ENCODE measurements around the gene ZNF366. TPM values are rescaled to one million over a fixed set of nuclear protein-coding genes. Genes with fewer than 3 reads are reported as not detected.
A peak's percentile ranks its signal among the peaks of the same experiment; 100 is the strongest.

The ZNF366 gene
- total RNA-seq, 1 donor from 2014 or later = not detected

DNA sequence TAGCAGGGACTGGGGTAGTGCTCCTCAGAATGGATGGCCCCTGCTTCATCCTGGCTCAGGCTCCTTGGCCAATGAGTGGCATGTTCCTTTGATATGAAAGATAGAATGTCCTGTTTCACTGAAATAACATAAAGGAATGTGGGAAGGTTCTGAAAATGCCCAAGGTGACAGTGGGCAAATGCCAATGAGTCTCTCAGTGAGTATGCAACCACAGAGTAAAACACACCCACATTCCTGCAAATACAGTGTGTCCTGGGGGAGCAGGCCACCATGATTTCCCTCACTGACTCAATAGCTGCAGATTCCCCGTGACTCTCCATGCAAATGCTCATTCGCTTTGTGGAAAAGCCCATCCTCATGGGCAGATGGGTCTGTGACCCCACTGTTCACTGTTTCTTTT, 36.4 kb downstream of the ZNF366 start:
- no peak for DNase-seq (ENCODE audit: low spot score)
- TF ChIP-seq, protein P1, sequence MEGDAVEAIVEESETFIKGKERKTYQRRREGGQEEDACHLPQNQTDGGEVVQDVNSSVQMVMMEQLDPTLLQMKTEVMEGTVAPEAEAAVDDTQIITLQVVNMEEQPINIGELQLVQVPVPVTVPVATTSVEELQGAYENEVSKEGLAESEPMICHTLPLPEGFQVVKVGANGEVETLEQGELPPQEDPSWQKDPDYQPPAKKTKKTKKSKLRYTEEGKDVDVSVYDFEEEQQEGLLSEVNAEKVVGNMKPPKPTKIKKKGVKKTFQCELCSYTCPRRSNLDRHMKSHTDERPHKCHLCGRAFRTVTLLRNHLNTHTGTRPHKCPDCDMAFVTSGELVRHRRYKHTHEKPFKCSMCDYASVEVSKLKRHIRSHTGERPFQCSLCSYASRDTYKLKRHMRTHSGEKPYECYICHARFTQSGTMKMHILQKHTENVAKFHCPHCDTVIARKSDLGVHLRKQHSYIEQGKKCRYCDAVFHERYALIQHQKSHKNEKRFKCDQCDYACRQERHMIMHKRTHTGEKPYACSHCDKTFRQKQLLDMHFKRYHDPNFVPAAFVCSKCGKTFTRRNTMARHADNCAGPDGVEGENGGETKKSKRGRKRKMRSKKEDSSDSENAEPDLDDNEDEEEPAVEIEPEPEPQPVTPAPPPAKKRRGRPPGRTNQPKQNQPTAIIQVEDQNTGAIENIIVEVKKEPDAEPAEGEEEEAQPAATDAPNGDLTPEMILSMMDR (IDR thresholded peaks at IDR 0.05) = no peak
- H3K36me3 Mint-ChIP-seq (ENCODE audit: low read depth) = no peaks in the 10 kb centered on the region
- peak overlapping the region; percentile 52 for H3K27ac Mint-ChIP-seq (ENCODE audit: unreplicated experiment)
- no peaks in the 10 kb centered on the region for H3K27me3 Mint-ChIP-seq (ENCODE audit: low read depth)
- peaks cover 79% of the 10 kb centered on the region for H3K4me1 Mint-ChIP-seq (ENCODE audit: low read depth)
- H3K4me3 Mint-ChIP-seq (ENCODE audit: unreplicated experiment) = no peak overlapping the region
- peaks cover 3% of the 10 kb centered on the region for H3K9me3 Mint-ChIP-seq (ENCODE audit: low read depth)

DNA sequence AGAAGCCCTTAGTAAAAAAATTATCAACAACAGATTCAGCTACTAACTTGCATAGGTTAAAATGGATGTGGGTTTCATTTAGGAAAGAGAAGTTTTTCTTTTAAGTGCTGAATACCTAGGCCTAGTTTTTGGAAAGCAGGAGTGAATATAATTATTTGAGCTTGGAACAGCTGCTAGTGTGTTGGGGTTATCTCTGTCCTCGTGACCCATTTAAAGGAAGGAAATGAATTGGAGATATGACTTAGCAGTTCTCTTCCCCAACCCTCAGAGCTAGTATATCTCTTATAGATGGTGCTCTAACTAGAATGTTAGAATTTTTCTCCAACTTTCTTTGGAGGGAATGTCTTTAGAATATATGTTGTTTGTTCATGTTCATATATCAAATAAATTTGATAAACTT, 38.6 kb downstream of the ZNF366 start:
- Mint-ChIP-seq H3K4me3 (ENCODE audit: unreplicated experiment) (no peak overlapping the region), H3K36me3 (ENCODE audit: low read depth) (no peaks in the 10 kb centered on the region), H3K9me3 (ENCODE audit: low read depth) (peaks cover 3% of the 10 kb centered on the region), H3K27me3 (ENCODE audit: low read depth) (no peaks in the 10 kb centered on the region), H3K4me1 (ENCODE audit: low read depth) (peaks cover 74% of the 10 kb centered on the region), H3K27ac (ENCODE audit: unreplicated experiment) (peak overlapping the region; percentile 39)
- TF ChIP-seq, protein P1 (IDR thresholded peaks at IDR 0.05) = no peak
- no peak for DNase-seq (ENCODE audit: low spot score)

DNA sequence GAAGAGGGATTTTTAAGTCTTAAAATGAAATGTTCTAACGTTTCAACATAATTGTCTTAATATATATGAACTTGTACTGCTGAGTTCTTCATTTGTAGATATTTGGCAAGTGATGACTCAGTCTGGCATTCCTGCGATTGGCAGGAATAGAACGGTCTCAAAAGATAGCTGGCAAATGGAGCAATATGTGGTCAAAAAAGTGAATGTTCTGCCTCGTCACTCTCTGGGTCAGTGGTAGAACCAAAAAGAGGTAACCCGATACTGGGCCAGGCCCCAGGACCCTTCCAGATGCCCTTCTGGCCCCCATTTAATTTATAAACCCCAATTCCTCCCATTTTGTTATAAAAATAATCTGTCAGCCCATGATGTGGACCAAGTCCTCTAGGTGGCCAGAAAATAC, 39.2 kb downstream of the ZNF366 start:
- no peak for DNase-seq (ENCODE audit: low spot score)
- Mint-ChIP-seq H3K9me3 (ENCODE audit: low read depth) (peaks cover 3% of the 10 kb centered on the region), H3K4me1 (ENCODE audit: low read depth) (peaks cover 71% of the 10 kb centered on the region), H3K27ac (ENCODE audit: unreplicated experiment) (peak overlapping the region; percentile 78), H3K4me3 (ENCODE audit: unreplicated experiment) (no peak overlapping the region), H3K36me3 (ENCODE audit: low read depth) (no peaks in the 10 kb centered on the region), H3K27me3 (ENCODE audit: low read depth) (no peaks in the 10 kb centered on the region)
- TF ChIP-seq, protein P1 (IDR thresholded peaks at IDR 0.05) = no peak

DNA sequence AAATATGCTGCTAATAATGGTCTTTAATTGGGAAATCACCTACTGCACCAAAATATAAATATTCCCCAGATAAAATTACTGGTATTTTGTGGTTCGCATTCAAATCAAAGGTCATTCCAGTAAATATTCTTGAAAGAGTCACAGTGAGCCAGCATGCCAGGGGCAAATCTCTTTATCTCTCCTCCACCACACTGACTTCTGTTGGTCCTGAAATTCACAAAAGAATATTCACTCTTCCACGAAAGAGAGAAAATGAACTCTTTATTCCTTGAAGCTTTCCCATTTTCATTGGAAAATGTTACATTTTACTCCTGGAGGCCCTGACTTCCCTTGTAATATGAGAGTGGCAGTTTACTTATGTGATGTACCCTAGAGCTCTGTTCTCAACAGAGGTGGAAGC, 39.7 kb downstream of the ZNF366 start:
- Mint-ChIP-seq H3K27ac (ENCODE audit: unreplicated experiment) (peak overlapping the region; percentile 78), H3K27me3 (ENCODE audit: low read depth) (no peaks in the 10 kb centered on the region), H3K36me3 (ENCODE audit: low read depth) (no peaks in the 10 kb centered on the region), H3K4me1 (ENCODE audit: low read depth) (peaks cover 66% of the 10 kb centered on the region), H3K9me3 (ENCODE audit: low read depth) (peaks cover 3% of the 10 kb centered on the region), H3K4me3 (ENCODE audit: unreplicated experiment) (no peak overlapping the region)
- DNase-seq (ENCODE audit: low spot score) = no peak
- TF ChIP-seq, protein P1 (IDR thresholded peaks at IDR 0.05) = no peak

DNA sequence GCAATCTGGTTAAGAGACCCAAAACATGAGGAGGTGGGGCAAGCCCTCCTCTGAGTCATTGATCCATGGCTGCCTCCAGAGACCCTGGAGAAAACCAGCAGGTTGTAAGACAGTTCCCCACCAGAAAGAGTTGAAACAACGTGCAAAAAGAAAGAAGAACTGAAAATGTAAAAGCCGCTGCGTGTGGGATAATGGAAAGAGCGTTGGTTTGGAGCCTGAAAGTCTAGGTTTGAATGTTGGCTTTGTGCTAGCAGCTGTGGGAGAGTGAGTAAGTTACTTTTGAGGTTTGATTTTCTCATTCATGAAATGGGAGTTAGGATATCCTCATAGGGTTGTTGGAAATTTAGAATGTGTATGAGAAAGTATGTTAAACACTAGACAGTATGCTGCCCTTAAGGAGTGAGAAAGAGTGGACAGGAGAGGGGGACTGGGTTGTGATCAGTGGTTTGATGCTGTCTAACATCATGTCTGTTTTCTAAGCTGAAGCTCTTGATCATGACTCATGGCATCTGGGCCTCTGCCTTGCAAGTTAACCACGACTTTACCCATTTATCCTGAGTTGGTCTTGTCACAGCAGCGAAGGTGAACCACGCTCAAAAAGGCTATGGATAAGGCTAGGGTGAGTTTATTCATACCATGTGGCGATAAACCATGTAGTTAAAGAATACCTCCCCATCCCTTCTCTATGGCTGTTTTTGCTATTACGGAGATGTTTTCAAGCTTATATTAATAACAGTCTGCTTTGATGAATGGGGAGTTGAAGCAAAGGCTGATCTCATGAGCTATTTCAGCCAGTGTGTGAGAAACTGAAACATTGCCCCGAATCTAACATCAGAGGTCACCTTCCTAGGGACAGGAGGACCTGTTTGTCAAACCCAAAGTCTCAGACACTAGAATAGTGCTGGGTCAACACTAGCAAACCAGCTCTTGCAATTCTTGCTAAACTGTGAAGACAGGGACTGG, 41.3 kb downstream of the ZNF366 start:
- no peak for DNase-seq (ENCODE audit: low spot score)
- Mint-ChIP-seq H3K4me3 (ENCODE audit: unreplicated experiment) (no peak overlapping the region), H3K9me3 (ENCODE audit: low read depth) (peaks cover 3% of the 10 kb centered on the region), H3K27ac (ENCODE audit: unreplicated experiment) (peak overlapping the region; percentile 45), H3K36me3 (ENCODE audit: low read depth) (no peaks in the 10 kb centered on the region), H3K27me3 (ENCODE audit: low read depth) (no peaks in the 10 kb centered on the region), H3K4me1 (ENCODE audit: low read depth) (peaks cover 50% of the 10 kb centered on the region)
- TF ChIP-seq, protein P1 (IDR thresholded peaks at IDR 0.05) = no peak
